ENCODE results near the gene CDC25C.

DNA sequence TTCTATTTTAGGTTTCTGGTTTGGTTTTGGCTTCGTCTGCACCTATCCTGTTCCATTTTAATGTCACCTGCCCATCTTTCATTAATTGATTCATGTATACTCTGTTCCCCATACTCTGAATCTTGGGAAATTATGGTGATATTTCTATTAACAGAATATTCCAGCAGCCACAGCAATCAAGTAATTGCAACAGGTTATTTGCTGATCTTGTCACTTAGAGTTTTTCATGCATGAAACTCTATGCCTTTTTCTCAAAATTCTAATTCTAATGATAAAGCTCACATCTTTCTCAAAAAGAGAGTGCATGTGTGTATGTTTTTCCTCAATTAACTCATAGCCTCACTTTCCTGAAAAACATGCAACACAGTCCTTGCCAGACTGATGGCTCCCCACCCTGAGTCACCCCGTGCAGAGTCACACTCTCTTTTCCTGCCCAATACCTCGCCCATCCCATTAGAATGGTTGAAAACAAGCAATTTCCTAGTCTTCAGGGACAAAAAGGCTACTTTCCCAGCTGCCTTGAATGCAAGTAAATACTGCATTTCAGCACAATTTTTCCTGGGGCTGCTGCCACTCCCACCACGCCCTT is 72.8 kb downstream of the CDC25C start:
- TF ChIP-seq JUN (CRISPR knock-in tag; IDR thresholded peaks at IDR 0.05) (no peak), ATF1 (CRISPR knock-in tag; IDR thresholded peaks at IDR 0.05) (no peak), CBFB (CRISPR knock-in tag; IDR thresholded peaks at IDR 0.05; ENCODE audit: low read depth) (no peak), GTF2I (CRISPR knock-in tag; conservative IDR thresholded peaks at IDR 0.05) (no peak), USF1 (CRISPR knock-in tag; IDR thresholded peaks at IDR 0.05) (no peak), NFYB (CRISPR knock-in tag; conservative IDR thresholded peaks at IDR 0.05; ENCODE audit: low read depth) (no peak), ESRRA (CRISPR knock-in tag; IDR thresholded peaks at IDR 0.05; ENCODE audit: borderline replicate concordance) (no peak), ERG (CRISPR knock-in tag; IDR thresholded peaks at IDR 0.05) (no peak)
- TF ChIP-seq, protein P1, sequence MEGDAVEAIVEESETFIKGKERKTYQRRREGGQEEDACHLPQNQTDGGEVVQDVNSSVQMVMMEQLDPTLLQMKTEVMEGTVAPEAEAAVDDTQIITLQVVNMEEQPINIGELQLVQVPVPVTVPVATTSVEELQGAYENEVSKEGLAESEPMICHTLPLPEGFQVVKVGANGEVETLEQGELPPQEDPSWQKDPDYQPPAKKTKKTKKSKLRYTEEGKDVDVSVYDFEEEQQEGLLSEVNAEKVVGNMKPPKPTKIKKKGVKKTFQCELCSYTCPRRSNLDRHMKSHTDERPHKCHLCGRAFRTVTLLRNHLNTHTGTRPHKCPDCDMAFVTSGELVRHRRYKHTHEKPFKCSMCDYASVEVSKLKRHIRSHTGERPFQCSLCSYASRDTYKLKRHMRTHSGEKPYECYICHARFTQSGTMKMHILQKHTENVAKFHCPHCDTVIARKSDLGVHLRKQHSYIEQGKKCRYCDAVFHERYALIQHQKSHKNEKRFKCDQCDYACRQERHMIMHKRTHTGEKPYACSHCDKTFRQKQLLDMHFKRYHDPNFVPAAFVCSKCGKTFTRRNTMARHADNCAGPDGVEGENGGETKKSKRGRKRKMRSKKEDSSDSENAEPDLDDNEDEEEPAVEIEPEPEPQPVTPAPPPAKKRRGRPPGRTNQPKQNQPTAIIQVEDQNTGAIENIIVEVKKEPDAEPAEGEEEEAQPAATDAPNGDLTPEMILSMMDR (IDR thresholded peaks at IDR 0.05): no peak
- TF ChIP-seq, protein P2, sequence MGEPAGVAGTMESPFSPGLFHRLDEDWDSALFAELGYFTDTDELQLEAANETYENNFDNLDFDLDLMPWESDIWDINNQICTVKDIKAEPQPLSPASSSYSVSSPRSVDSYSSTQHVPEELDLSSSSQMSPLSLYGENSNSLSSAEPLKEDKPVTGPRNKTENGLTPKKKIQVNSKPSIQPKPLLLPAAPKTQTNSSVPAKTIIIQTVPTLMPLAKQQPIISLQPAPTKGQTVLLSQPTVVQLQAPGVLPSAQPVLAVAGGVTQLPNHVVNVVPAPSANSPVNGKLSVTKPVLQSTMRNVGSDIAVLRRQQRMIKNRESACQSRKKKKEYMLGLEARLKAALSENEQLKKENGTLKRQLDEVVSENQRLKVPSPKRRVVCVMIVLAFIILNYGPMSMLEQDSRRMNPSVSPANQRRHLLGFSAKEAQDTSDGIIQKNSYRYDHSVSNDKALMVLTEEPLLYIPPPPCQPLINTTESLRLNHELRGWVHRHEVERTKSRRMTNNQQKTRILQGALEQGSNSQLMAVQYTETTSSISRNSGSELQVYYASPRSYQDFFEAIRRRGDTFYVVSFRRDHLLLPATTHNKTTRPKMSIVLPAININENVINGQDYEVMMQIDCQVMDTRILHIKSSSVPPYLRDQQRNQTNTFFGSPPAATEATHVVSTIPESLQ (CRISPR knock-in tag; IDR thresholded peaks at IDR 0.05): no peak
- TF ChIP-seq, protein P3, sequence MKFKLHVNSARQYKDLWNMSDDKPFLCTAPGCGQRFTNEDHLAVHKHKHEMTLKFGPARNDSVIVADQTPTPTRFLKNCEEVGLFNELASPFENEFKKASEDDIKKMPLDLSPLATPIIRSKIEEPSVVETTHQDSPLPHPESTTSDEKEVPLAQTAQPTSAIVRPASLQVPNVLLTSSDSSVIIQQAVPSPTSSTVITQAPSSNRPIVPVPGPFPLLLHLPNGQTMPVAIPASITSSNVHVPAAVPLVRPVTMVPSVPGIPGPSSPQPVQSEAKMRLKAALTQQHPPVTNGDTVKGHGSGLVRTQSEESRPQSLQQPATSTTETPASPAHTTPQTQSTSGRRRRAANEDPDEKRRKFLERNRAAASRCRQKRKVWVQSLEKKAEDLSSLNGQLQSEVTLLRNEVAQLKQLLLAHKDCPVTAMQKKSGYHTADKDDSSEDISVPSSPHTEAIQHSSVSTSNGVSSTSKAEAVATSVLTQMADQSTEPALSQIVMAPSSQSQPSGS (CRISPR knock-in tag; IDR thresholded peaks at IDR 0.05; ENCODE audit: borderline replicate concordance, low read depth): no peak

Measured in WTC11 (cell line).